ACC112 (cell line): ENCODE measurements around the gene BCAR3.

ENCODE experiments used
- H2AFZ ChIP-seq: fragments of 200-600 bp; sonication (generic); one replicate; pipeline ENCODE4 v1.6.0; 2017; ENCODE audit warnings: antibody characterized with exemption, low read length; ENCODE audit not compliant: unreplicated experiment
- H3K27ac ChIP-seq: fragments of 200-600 bp; sonication (generic); 2 replicates; pipeline ENCODE4 v1.5.1; 2014; ENCODE audit warnings: low read depth, mild to moderate bottlenecking, antibody characterized with exemption, low read length, moderate library complexity
- H3K27me3 ChIP-seq: fragments of 200-600 bp; sonication (generic); 2 replicates; pipeline ENCODE4 v1.6.1; 2014; ENCODE audit warnings: mild to moderate bottlenecking, antibody characterized with exemption, low read length, moderate library complexity, mixed read lengths; ENCODE audit not compliant: insufficient read depth
- H3K36me3 ChIP-seq: fragments of 200-600 bp; sonication (generic); 2 replicates; pipeline ENCODE4 v1.6.1; 2016; ENCODE audit warnings: mild to moderate bottlenecking, antibody characterized with exemption, low read length, moderate library complexity, mixed read lengths; ENCODE audit not compliant: insufficient read depth
- H3K4me1 ChIP-seq: fragments of 200-600 bp; sonication (generic); one replicate; pipeline ENCODE4 v1.6.1; 2016; ENCODE audit warnings: low read length, mixed read lengths; ENCODE audit not compliant: insufficient read depth, unreplicated experiment, control insufficient read depth
- H3K4me3 ChIP-seq: fragments of 200-600 bp; sonication (generic); 2 replicates; pipeline ENCODE4 v1.5.1; 2014; ENCODE audit warnings: mild to moderate bottlenecking, low read depth, low read length
- H3K79me2 ChIP-seq: fragments of 200-600 bp; sonication (generic); one replicate; pipeline ENCODE4 v1.6.0; 2016; ENCODE audit warnings: low read length; ENCODE audit not compliant: control insufficient read depth, unreplicated experiment, insufficient read depth

BCAR3 gene

DNA sequence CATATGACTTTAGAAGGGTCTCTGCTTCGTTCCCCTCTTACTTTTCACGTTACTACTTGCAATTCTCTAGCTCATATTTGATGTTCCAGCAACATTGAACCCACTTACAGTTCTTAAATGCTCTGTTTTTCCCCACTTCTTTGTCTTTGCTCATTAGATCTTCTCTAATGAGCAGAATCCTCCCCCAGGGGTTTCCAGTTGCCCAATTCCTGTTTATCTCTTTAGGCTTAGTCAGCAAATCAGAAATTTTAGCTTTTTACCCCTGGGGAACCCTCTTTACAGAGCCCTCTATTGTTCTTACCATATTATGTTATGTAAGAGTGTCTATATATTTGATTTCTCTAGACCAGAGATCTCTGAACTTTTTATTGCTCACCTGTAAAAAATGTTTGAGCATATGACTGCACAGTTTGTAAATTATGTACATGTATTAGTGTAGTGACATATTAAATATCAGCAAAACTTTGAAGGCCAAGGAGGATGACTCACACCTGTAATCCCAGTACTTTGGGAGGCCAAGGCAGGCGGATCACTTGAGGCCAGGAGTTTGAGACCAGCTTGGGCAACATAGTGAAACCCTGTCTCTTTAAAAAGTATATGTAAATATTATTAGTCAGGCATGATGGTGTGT is 162.3 kb downstream of the BCAR3 start:
- peak overlapping the region; percentile 51 for H3K27ac ChIP-seq

DNA sequence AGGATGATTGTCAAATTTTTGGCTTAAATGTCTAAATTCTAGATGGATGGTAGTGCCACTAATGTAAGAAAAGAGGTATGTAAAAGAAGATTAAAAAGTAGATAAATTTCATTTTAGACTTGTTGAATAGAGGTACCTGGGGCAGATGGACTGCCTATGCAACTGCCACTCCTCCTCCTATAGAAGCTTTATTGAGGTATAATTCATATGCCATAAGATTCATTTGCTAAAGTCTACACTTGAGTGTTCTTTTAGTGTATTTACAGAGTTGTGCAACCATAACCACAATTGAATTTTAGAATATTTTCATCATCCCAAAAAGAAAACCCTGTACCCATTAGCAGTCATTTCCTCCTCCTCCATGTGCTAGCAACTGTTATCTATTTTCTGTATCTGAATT is 163.1 kb downstream of the BCAR3 start:
- H3K4me3 ChIP-seq = no peak overlapping the region
- H2AFZ ChIP-seq = no peak overlapping the region
- H3K27ac ChIP-seq = peak overlapping the region; percentile 51
- H3K36me3 ChIP-seq = peaks cover 6% of the 10 kb centered on the region
- no peaks in the 10 kb centered on the region for H3K27me3 ChIP-seq
- peaks cover 28% of the 10 kb centered on the region for H3K4me1 ChIP-seq
- H3K79me2 ChIP-seq = peaks cover 6% of the 10 kb centered on the region

More for the DNA sequence above, 162.3 kb downstream of the BCAR3 start:
- H3K27me3 ChIP-seq = no peaks in the 10 kb centered on the region
- peaks cover 6% of the 10 kb centered on the region for H3K79me2 ChIP-seq
- no peak overlapping the region for H3K4me3 ChIP-seq
- peaks cover 28% of the 10 kb centered on the region for H3K4me1 ChIP-seq
- no peak overlapping the region for H2AFZ ChIP-seq
- peaks cover 6% of the 10 kb centered on the region for H3K36me3 ChIP-seq

DNA sequence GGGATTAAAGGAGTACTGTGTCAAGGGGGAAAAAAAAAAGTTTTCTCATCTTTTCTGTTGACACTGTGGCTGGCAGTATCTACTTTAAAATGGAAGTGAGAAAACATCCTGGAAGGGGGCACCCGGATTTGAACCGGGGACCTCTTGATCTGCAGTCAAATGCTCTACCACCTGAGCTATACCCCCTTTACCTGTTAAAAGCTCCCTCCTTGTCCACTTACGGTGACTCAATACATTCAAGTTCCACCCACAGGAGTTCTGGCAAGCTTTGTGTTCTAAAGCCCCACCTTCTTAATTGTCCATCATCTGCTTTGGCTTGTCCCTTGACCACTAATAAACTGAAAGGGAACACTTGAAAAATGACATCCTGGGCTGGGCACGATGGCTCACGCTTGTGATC is 165.5 kb downstream of the BCAR3 start:
- no peaks in the 10 kb centered on the region for H3K27me3 ChIP-seq
- no peak overlapping the region for H3K4me3 ChIP-seq
- H3K79me2 ChIP-seq = peaks cover 3% of the 10 kb centered on the region

More for the DNA sequence above, 165.5 kb downstream of the BCAR3 start:
- Histone ChIP-seq H2AFZ (no peak overlapping the region), H3K36me3 (peaks cover 2% of the 10 kb centered on the region; the same call in 1 of the 2 replicates), H3K4me1 (peaks cover 28% of the 10 kb centered on the region), H3K27ac (no peak overlapping the region)
